GM21390 (cell line): ENCODE measurements around the gene PTH1R.

ENCODE experiments used
- ATAC-seq: cut with Tn5 transposase; IDR thresholded peaks from one replicate; pipeline ENCODE4 v1.9.1; 2021; ENCODE audit not compliant: unreplicated experiment

PTH1R gene

GRCh38 chr3:46897829-46898320 is 20.4 kb downstream of the PTH1R start:
- ATAC-seq, result no peak

GRCh38 chr3:46898321-46899150 is 21.0 kb downstream of the PTH1R start:
- ATAC-seq, result no peak

GRCh38 chr3:46899151-46900006 is 21.9 kb downstream of the PTH1R start:
- ATAC-seq, result no peak

- no peak for ATAC-seq
Measured at GRCh38 chr3:46900007-46900292, 22.4 kb downstream of the PTH1R start.

GRCh38 chr3:46900356-46900755 is 22.8 kb downstream of the PTH1R start:
- ATAC-seq, result no peak

GRCh38 chr3:46901061-46901460 is 23.5 kb downstream of the PTH1R start:
- ATAC-seq, result no peak

GRCh38 chr3:46901591-46902187 is 24.2 kb downstream of the PTH1R start:
- no peak for ATAC-seq

GRCh38 chr3:46902188-46902631 is 24.7 kb downstream of the PTH1R start:
- no peak for ATAC-seq

- no peak for ATAC-seq
Measured at GRCh38 chr3:46903341-46904302, 26.1 kb downstream of the PTH1R start.

GRCh38 chr3:46904303-46905212 is 27.0 kb downstream of the PTH1R start:
- no peak for ATAC-seq

GRCh38 chr3:46905213-46905560 is 27.7 kb downstream of the PTH1R start:
- no peak for ATAC-seq

- no peak for ATAC-seq
Measured at GRCh38 chr3:46905661-46906451, 28.3 kb downstream of the PTH1R start.

- ATAC-seq, result no peak
Measured at GRCh38 chr3:46906471-46907058, 29.0 kb downstream of the PTH1R start.

GRCh38 chr3:46907271-46907670 is 29.8 kb downstream of the PTH1R start:
- no peak for ATAC-seq

- no peak for ATAC-seq
Measured at GRCh38 chr3:46907960-46908293, 30.4 kb downstream of the PTH1R start.

- no peak for ATAC-seq
Measured at GRCh38 chr3:46908294-46908985, 30.9 kb downstream of the PTH1R start.

- no peak for ATAC-seq
Measured at GRCh38 chr3:46908986-46909534, 31.5 kb downstream of the PTH1R start.
